HT-29 (cell line): ENCODE data around the gene C3orf85. TPM values are rescaled to one million over a fixed set of nuclear protein-coding genes. Genes with fewer than 3 reads are reported as not detected.
"Not testable (repeated sequence)": the region's sequence is repeated elsewhere in the genome, so short reads cannot be mapped to it uniquely, and the experiment has no call there.

ENCODE experiments used
- DNase-seq: peaks from one replicate; pipeline ENCODE4 v3.0.0-alpha.2; 2015; ENCODE audit warnings: low spot score
- total RNA-seq: library from RNA; depleted of rRNA; stranded (reverse); fragments of >200 nt; shearing (Covaris generic); gene quantifications from 2 replicates; pipeline ENCODE4 v1.2.3, GENCODE V29; 2014; rRNA removed

C3orf85 gene, protein sequence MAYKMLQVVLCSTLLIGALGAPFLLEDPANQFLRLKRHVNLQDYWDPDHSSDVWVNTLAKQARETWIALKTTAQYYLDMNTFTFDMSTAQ
- total RNA-seq: 0.46 TPM in 1 of 2 replicates, not detected in the other

DNA sequence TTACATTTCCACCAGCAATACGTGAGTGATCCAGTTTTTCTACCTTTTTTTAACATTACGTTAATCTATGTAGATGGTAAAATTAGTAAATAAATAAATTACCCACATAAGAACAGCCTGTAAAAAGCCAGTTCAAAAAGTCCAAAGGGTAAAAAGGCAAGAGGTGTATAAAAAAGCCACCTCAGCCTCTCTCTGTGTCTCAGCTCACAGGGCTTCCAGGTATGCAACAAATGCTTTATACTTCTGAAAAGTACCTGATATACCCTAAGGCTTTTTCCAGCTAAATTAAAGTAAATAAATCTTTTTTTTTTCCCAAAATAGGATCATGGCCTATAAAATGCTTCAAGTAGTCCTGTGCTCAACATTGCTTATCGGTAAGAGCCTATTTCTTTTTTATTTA, at the start of gene C3orf85:
TSS of gene C3orf85 (plus strand) at position 197 of the 400 bp plus-strand sequence. CDS start at position 326, 129 bp downstream.
- DNase-seq: no peak

- no peak for DNase-seq
Observed at GRCh38 chr3:109089265-109089664, 47.3 kb upstream of the C3orf85 start.

- DNase-seq: no peak
Observed at GRCh38 chr3:109091846-109092245, 44.7 kb upstream of the C3orf85 start.

- no peak for DNase-seq
Observed at GRCh38 chr3:109093561-109093960, 43.0 kb upstream of the C3orf85 start.

- no peak for DNase-seq
Observed at GRCh38 chr3:109095166-109095565, 41.4 kb upstream of the C3orf85 start.

GRCh38 chr3:109098079-109098644, 38.4 kb upstream of the C3orf85 start:
- peak; percentile 76 for DNase-seq

- no peak for DNase-seq
Observed at GRCh38 chr3:109109574-109109973, 26.9 kb upstream of the C3orf85 start.

DNA sequence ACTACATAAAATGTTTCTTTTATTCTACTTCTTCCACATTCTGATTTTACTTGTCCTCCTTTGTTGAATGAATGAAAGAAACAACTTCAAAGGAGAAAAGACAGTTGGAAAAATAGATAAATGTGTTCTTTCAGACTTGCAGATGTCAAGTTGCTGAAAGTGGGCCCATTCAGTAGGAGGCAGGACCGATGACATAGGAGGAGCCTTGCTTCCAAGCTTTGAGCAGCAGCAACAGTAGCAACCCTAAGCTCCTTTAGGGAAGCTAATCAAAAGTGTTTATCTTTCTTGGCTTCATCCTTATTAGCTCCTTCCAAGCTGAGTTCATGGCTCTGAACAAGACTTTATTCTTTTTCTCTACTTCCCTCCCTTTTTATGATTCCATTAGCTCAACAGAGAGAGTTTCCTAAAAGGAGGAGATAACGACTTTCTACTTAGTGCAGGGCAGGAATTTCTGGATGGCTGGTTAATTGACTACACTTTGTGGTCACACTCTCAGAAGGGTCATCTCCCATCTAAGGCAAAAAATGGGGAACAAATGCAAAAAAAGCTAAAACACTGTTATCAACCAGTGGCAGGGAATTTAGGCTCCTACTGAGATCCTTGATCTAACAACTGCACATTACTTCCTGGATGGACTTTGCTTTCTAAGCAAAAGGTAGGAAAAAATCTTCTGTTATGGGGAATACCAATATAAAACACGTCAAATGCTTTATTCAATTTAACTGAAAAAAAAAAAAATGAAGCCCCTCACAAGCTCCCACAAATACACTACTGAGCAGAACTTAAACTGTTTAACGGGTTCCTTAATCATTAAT, 23.4 kb upstream of the C3orf85 start:
- DNase-seq: no peak

GRCh38 chr3:109114746-109115145, 21.8 kb upstream of the C3orf85 start:
- no peak for DNase-seq

DNA sequence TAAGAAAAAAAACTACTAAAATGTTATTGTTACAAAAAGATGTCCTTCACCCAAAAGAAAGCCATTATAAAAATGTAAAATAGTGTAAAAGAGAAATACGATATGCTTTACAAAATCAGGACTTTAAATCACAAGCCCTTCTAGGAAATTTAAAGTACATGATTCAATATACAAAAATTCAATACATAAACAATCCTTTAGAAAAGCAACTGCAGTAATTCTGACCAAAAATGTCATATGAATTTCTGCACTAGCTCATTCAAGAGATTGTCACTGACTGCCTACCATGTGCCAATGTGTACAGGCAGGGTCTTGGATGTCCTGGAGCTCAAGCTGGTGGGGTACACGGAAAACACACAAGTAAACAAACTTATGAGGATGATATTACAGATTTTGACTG, 21.1 kb upstream of the C3orf85 start:
- DNase-seq: no peak

- DNase-seq: no peak
Observed at GRCh38 chr3:109116031-109116430, 20.5 kb upstream of the C3orf85 start.

- DNase-seq: no peak
Observed at GRCh38 chr3:109117939-109118338, 18.6 kb upstream of the C3orf85 start, which contains the start of gene MORC1. TSS of gene MORC1 (minus strand) at chr3:109118134. CDS start at chr3:109118059, 75 bp downstream.

DNA sequence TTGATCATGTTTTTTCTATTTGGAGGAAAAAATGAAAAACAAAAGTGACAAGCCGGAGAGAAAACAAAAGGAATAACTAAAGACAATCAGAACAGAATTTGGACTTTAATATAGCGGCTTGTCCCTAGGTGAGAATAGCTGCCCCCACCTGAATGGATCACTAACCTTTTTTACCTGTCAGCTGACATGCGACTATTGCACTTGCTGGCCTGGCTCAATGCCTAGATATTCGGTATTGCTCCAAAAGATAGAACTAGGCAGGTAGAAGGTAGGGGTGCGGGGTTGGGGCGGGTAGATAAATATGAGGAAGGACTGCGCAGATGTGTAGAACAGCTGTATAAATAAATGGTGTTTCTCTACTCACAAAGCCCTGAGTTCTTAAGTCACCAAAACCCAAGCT, 17.9 kb upstream of the C3orf85 start:
- DNase-seq: no peak

GRCh38 chr3:109122690-109123089, 13.8 kb upstream of the C3orf85 start:
- DNase-seq: no peak

DNA sequence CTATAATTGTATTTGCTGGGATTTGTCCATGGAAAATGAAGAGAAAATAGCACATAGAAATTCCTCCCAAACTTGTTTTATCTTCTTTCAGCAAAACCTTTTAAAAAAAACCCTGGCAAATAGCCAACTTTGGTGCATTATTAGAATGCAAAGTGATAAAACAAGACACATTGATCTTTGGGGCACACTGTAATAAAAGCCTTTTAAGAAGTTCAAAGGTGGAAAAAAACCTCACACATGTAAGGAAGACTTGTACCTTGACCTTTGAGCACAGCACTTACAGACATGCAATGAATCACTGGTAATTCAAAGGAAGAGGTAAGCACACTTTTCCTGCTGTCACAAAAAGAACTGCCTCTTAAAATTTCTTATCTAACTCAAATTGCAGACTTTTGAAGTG, 10.6 kb upstream of the C3orf85 start:
- DNase-seq: peak; percentile 69

DNA sequence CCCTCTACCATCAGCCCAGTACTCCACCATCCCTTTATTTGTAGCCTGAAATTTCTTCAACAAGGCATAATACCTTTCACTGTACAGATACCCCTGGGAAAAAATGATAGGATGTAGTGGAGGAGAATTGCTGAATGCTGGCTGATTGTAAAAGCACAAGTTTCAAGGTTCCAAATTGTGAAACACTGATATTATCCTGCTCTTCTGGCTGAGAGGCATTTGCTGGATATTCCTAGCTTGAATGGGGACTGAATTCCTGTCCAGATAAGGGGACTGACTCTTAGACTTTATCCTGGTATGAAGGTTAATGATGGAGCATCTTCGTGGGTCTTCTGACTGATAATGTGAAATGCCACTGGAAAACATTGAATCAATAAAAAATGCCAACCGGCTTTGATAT, 9.0 kb upstream of the C3orf85 start:
- DNase-seq: no peak

DNA sequence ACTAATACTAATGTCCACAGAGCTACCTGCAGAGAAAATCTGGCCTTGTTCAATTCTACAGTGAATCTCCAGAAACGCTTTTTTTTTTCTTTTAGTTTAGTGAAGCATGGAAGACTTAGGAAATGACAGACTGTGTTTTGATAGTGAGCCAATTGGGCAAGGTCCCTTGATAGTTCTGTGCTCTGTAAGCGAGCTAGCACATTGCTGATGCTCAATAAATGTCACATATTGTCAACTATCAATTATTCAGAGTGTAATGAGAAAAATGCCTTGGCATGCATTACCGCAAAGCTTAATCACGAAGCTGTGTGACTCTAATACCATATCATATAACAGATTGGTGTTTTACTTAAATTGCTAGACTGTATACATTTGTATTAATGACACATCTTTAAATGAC, 5.2 kb upstream of the C3orf85 start:
- no peak for DNase-seq

- DNase-seq: peak; percentile 74
Observed at GRCh38 chr3:109132801-109133473, 3.6 kb upstream of the C3orf85 start.

GRCh38 chr3:109133474-109133816, 3.1 kb upstream of the C3orf85 start:
- not testable (repeated sequence) for DNase-seq

GRCh38 chr3:109137761-109138160, 1.2 kb downstream of the C3orf85 start:
- DNase-seq: no peak

DNA sequence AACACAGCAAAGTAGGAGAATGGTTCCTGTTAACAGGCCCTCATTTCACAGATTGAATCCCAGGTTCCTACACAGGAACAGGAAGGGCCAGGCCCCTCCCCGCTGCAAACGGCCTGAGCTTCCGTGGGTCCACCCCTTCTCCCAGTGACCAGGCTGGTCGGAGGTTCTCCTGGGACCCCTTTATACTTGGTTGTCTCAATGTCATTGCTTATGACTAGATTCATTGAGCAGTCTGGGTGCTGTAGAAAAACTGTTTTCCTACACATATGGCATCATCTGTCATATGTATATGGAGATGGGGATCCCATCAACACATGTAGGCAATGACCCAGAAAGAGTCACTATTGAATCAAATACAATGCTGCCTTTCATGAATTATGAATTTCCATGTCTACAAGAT, 3.8 kb downstream of the C3orf85 start:
- DNase-seq: no peak

DNA sequence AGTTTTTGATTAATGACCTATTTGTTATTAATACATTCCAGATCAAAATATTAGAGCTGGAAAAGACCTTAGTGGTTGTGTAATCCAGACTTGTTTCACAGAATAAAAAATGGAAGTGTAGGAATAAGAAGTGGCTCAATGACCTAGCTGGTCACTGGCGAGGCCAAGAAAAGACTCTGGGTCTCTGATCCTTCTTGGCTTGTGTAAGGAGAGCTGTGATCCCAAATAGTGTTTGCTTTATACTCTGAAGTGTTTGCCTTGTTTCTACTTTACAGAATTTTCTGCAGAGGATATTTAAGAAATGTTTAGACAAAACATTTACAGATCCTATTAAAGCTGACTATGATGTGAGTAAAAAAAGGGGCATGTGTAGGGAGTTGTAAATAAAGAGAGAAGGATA, 7.1 kb downstream of the C3orf85 start:
- no peak for DNase-seq
